ENCODE measurements around the gene PRR15.

- no peak for TF ChIP-seq POLR2A (IDR thresholded peaks at IDR 0.05)
- TF ChIP-seq CTCF (IDR thresholded peaks at IDR 0.05): no peak
These were observed 1.3 kb upstream of the PRR15 start for GRCh38 chr7:29562307-29562706.
